Heart left ventricle (tissue), 13 donors: ENCODE results near the gene RIN3.

Experiments used
- POLR2A ChIP-seq, 2 donors: fragments of 450-650 bp; IDR thresholded peaks; one replicate each; pipeline ENCODE4 v1.6.1; 2017; ENCODE audit warnings: antibody characterized with exemption in 2 of 2, mild to moderate bottlenecking in 2 of 2, moderate library complexity in 2 of 2
- TF ChIP-seq, protein P1 (sequence below), 12 donors: fragments of 200-600 bp; sonication (generic) in 4 of 12; IDR thresholded peaks; one replicate each; pipeline versions ENCODE4 v1.5.0 to v1.8.0; 2018 to 2022; ENCODE audit warnings: antibody characterized with exemption in 12 of 12, mild to moderate bottlenecking in 5 of 12
- donor health status: ischemic (EF 13 %, LVEDD 7.1; RV severe dilation, severe dysfunction).
- donor health status: DM: no; HTN: yes; CAD: no.
- donor health status: DM: no; HTN: no; CAD: no.
- donor health status: ischemic (EF 25% LVEDD 6.9; RV normal size, moderate dysfunction).
- donor health status: ischemic (EF 25% LVEDD 5.7; RV mildly dilated, moderate dysfunction).
- donor health status: ischemic (EF 35%, LVEDD 5.7; RV mildly dilated, moderate dysfunction).
- donor health status: nonischemic (EF 11% LVEDD 7.7; RV severe dilation, severe dysfunction).
- donor health status: DM: yes; HTN: yes; CAD: no.
- donor health status: PGD.
- donor health status: ischemic (EF 29% LVEDD 5.4; RV normal size, mild dysfunction).
- donor health status: nonischemic (EF 23%, LVEDD 6.1; RV moderate dilation, normal function).

DNA sequence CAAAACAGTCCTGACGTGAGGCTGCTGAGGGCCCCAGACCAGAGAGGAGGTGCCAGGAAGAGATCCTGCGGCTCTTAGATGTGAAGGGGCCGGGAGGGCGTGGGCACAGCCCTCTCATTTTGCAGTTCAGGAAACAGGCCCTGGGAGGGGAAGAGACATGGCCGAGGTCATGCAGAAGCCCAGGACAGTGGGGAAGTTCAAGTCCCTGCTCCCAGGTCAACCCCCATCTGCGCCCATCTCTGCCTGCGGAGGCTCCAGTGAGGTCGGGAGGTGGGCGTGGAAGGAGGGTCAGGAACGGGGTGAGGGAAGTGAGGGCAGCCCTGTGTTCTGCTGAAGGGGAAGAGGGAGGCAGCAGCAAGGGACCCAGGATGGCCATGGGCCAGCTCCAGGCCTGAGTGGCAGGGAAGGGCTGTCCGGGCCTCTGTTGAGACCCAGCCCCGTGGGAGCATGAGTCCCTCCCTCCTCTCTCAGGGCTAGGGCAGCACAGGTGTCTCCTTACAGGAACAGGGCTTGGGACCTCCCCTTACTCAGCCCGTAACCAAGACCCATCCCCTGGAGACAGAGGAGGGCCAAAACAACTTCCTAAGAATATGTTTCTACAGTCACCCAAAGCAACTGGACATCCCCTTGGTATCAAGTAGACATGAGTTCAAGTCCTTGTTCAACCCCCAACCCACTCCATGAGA lies 144.0 kb downstream of the RIN3 start:
- TF ChIP-seq, protein P1, sequence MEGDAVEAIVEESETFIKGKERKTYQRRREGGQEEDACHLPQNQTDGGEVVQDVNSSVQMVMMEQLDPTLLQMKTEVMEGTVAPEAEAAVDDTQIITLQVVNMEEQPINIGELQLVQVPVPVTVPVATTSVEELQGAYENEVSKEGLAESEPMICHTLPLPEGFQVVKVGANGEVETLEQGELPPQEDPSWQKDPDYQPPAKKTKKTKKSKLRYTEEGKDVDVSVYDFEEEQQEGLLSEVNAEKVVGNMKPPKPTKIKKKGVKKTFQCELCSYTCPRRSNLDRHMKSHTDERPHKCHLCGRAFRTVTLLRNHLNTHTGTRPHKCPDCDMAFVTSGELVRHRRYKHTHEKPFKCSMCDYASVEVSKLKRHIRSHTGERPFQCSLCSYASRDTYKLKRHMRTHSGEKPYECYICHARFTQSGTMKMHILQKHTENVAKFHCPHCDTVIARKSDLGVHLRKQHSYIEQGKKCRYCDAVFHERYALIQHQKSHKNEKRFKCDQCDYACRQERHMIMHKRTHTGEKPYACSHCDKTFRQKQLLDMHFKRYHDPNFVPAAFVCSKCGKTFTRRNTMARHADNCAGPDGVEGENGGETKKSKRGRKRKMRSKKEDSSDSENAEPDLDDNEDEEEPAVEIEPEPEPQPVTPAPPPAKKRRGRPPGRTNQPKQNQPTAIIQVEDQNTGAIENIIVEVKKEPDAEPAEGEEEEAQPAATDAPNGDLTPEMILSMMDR (IDR thresholded peaks at IDR 0.05), result no peak
- no peak for TF ChIP-seq POLR2A (IDR thresholded peaks at IDR 0.05)
